Measurements from ENCODE around the gene FIZ1. TPM values are rescaled to one million over a fixed set of nuclear protein-coding genes. Genes with fewer than 3 reads are reported as not detected.

Gene FIZ1
- total and polyA plus RNA-seq, 4 donors, result 2.8 to 13.2 (median 12.7) TPM

Other genes starting within 250 kb of the FIZ1 start
- under 1 TPM; 0.19 to 0.99 TPM for gene COX6B2, start 244.8 kb downstream of the FIZ1 start, total RNA-seq
- gene COX6B2, start 244.8 kb downstream of the FIZ1 start, polyA plus RNA-seq, result not detected
- gene GARIN5B, start 236.3 kb downstream of the FIZ1 start, total RNA-seq, result not detected
- gene GARIN5B, start 236.3 kb downstream of the FIZ1 start, polyA plus RNA-seq, result not detected
- gene IL11, start 229.1 kb downstream of the FIZ1 start, total RNA-seq, result under 1 TPM; 0.23 to 0.27 TPM
- 1 to 10 TPM in 1 of 2 donors, not detected in 1; 2.1 TPM for gene IL11, start 229.1 kb downstream of the FIZ1 start, polyA plus RNA-seq
- not detected for gene TMEM190, start 222.7 kb downstream of the FIZ1 start, total RNA-seq
- not detected for gene TMEM190, start 222.7 kb downstream of the FIZ1 start, polyA plus RNA-seq
- gene TMEM238, start 215.2 kb downstream of the FIZ1 start, total RNA-seq, result 1 to 10 TPM in 1 of 2 donors, under 1 TPM in 1; 0.94 to 2.4 TPM
- gene TMEM238, start 215.2 kb downstream of the FIZ1 start, polyA plus RNA-seq, result not detected
- 1,000 to 10,000 TPM in 1 of 2 donors, 100 to 1,000 TPM in 1; 841 to 1,022 TPM for gene RPL28, start 213.6 kb downstream of the FIZ1 start, total RNA-seq
- gene RPL28, start 213.6 kb downstream of the FIZ1 start, polyA plus RNA-seq, result 1,000 to 10,000 TPM; 1,298 to 1,335 TPM
- 10 to 100 TPM; 13.2 to 26.8 TPM for gene UBE2S, start 191.7 kb downstream of the FIZ1 start, total RNA-seq
- gene UBE2S, start 191.7 kb downstream of the FIZ1 start, polyA plus RNA-seq, result 1 to 10 TPM; 7.0 to 8.4 TPM
- not detected for gene SHISA7, start 156.2 kb downstream of the FIZ1 start, total RNA-seq
- gene SHISA7, start 156.2 kb downstream of the FIZ1 start, polyA plus RNA-seq, result under 1 TPM in 1 of 2 donors, not detected in 1; 0.05 TPM
- gene ISOC2, start 137.9 kb downstream of the FIZ1 start, total RNA-seq, result 10 to 100 TPM; 18.6 to 30.6 TPM
- 10 to 100 TPM; 42.6 to 47.3 TPM for gene ISOC2, start 137.9 kb downstream of the FIZ1 start, polyA plus RNA-seq
- not detected for gene C19orf85, start 134.8 kb downstream of the FIZ1 start, total RNA-seq
- gene C19orf85, start 134.8 kb downstream of the FIZ1 start, polyA plus RNA-seq, result not detected
- 1 to 10 TPM; 6.9 to 7.0 TPM for gene ZNF628, start 122.9 kb downstream of the FIZ1 start, total RNA-seq
- 1 to 10 TPM; 1.3 to 2.0 TPM for gene ZNF628, start 122.9 kb downstream of the FIZ1 start, polyA plus RNA-seq
- 10 to 100 TPM; 15.3 to 16.2 TPM for gene NAT14, start 114.3 kb downstream of the FIZ1 start, total RNA-seq
- 10 to 100 TPM in 1 of 2 donors, 1 to 10 TPM in 1; 3.1 to 19.2 TPM for gene NAT14, start 114.3 kb downstream of the FIZ1 start, polyA plus RNA-seq
- 10 to 100 TPM in 1 of 2 donors, 1 to 10 TPM in 1; 8.6 to 64.1 TPM for gene SSC5D, start 111.1 kb downstream of the FIZ1 start, total RNA-seq
- gene SSC5D, start 111.1 kb downstream of the FIZ1 start, polyA plus RNA-seq, result 1 to 10 TPM; 1.6 to 3.7 TPM
- gene SBK2, start 62.4 kb downstream of the FIZ1 start, total RNA-seq, result not detected
- gene SBK2, start 62.4 kb downstream of the FIZ1 start, polyA plus RNA-seq, result not detected
- under 1 TPM in 1 of 2 donors, not detected in 1; 0.48 TPM for gene SBK3, start 54.0 kb downstream of the FIZ1 start, total RNA-seq
- gene SBK3, start 54.0 kb downstream of the FIZ1 start, polyA plus RNA-seq, result not detected
- 10 to 100 TPM; 12.9 to 13.1 TPM for gene ZNF579, start 18.7 kb downstream of the FIZ1 start, total RNA-seq
- gene ZNF579, start 18.7 kb downstream of the FIZ1 start, polyA plus RNA-seq, result 10 to 100 TPM in 1 of 2 donors, under 1 TPM in 1; 0.63 to 12.6 TPM
- gene ZNF524, start 771 bp upstream of the FIZ1 start, total RNA-seq, result 10 to 100 TPM; 13.2 to 17.3 TPM
- 10 to 100 TPM; 13.4 to 38.8 TPM for gene ZNF524, start 771 bp upstream of the FIZ1 start, polyA plus RNA-seq
- gene ZNF865, start 6.1 kb upstream of the FIZ1 start, total RNA-seq, result 10 to 100 TPM; 13.4 to 16.4 TPM
- gene ZNF865, start 6.1 kb upstream of the FIZ1 start, polyA plus RNA-seq, result 1 to 10 TPM; 1.1 to 5.7 TPM
- gene ZNF784, start 25.0 kb upstream of the FIZ1 start, total RNA-seq, result 1 to 10 TPM; 5.1 to 5.3 TPM
- 10 to 100 TPM in 1 of 2 donors, 1 to 10 TPM in 1; 4.8 to 27.2 TPM for gene ZNF784, start 25.0 kb upstream of the FIZ1 start, polyA plus RNA-seq
- gene ZNF580, start 41.5 kb upstream of the FIZ1 start, total RNA-seq, result 10 to 100 TPM; 42.9 to 43.7 TPM
- 10 to 100 TPM; 13.3 to 79.6 TPM for gene ZNF580, start 41.5 kb upstream of the FIZ1 start, polyA plus RNA-seq
- 10 to 100 TPM; 11.0 to 19.4 TPM for gene ZNF581, start 44.1 kb upstream of the FIZ1 start, total RNA-seq
- 10 to 100 TPM; 15.8 to 23.8 TPM for gene ZNF581, start 44.1 kb upstream of the FIZ1 start, polyA plus RNA-seq
- gene CCDC106, start 48.7 kb upstream of the FIZ1 start, total RNA-seq, result 10 to 100 TPM in 1 of 2 donors, 1 to 10 TPM in 1; 7.2 to 11.0 TPM
- 10 to 100 TPM; 10.0 to 19.0 TPM for gene CCDC106, start 48.7 kb upstream of the FIZ1 start, polyA plus RNA-seq
- gene U2AF2, start 55.5 kb upstream of the FIZ1 start, total RNA-seq, result 100 to 1,000 TPM; 113 to 129 TPM
- 10 to 100 TPM; 40.6 to 66.3 TPM for gene U2AF2, start 55.5 kb upstream of the FIZ1 start, polyA plus RNA-seq
- gene EPN1, start 75.7 kb upstream of the FIZ1 start, total RNA-seq, result 10 to 100 TPM; 74.7 to 87.8 TPM
- gene EPN1, start 75.7 kb upstream of the FIZ1 start, polyA plus RNA-seq, result 10 to 100 TPM; 66.8 to 68.5 TPM
- not detected for gene NLRP9, start 138.9 kb upstream of the FIZ1 start, total RNA-seq
- gene NLRP9, start 138.9 kb upstream of the FIZ1 start, polyA plus RNA-seq, result not detected
- not detected for gene RFPL4A, start 159.6 kb upstream of the FIZ1 start, total RNA-seq
- gene RFPL4A, start 159.6 kb upstream of the FIZ1 start, polyA plus RNA-seq, result not detected
- gene RFPL4AL1, start 169.6 kb upstream of the FIZ1 start, total RNA-seq, result not detected
- not detected for gene RFPL4AL1, start 169.6 kb upstream of the FIZ1 start, polyA plus RNA-seq
- gene NLRP11, start 232.5 kb upstream of the FIZ1 start, total RNA-seq, result not detected
- not detected for gene NLRP11, start 232.5 kb upstream of the FIZ1 start, polyA plus RNA-seq
- gene NLRP4, start 237.0 kb upstream of the FIZ1 start, total RNA-seq, result not detected
- not detected for gene NLRP4, start 237.0 kb upstream of the FIZ1 start, polyA plus RNA-seq

Data from aorta (tissue), 4 donors.